ENCODE measurements around the gene CDC20. TPM values are rescaled to one million over a fixed set of nuclear protein-coding genes. Genes with fewer than 3 reads are reported as not detected.
A peak's percentile ranks its signal among the peaks of the same experiment; 100 is the strongest.

Gene CDC20
- total and polyA plus RNA-seq, 10 of the 15 experiments (the other 5 are each of a cell fraction or from before 2014, with no cell fraction given) = 36.3 to 347 (median 150) TPM

DNA sequence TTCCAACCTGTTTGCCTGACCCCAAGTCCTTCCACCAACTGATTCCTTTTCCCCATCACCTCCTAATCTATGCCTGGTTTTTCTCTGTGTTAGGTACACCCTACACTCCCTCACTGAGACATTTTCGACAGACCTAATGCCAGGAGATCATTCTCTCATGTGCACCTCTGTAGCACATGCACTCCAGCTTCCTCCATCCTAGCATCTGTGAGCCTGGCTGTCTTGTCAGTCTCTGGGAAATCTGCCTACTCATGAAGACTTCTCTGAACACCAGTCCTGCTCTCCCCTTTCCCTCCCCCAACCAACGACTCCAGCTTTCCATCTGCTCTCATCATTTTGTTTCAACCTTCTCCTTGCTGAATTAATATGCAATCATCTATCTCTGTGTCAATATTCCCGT, 29.8 kb downstream of the CDC20 start (continued):
- TF ChIP-seq, protein P1, sequence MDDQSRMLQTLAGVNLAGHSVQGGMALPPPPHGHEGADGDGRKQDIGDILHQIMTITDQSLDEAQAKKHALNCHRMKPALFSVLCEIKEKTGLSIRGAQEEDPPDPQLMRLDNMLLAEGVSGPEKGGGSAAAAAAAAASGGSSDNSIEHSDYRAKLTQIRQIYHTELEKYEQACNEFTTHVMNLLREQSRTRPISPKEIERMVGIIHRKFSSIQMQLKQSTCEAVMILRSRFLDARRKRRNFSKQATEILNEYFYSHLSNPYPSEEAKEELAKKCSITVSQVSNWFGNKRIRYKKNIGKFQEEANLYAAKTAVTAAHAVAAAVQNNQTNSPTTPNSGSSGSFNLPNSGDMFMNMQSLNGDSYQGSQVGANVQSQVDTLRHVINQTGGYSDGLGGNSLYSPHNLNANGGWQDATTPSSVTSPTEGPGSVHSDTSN (IDR thresholded peaks at IDR 0.05; ENCODE audit: insufficient replicate concordance, low read depth, low read length) = no peak
- TF ChIP-seq CHD4 (IDR thresholded peaks at IDR 0.05) = no peak
- no peak for TF ChIP-seq SREBF2 (IDR thresholded peaks at IDR 0.05; ENCODE audit: low read length)
- no peak for TF ChIP-seq POLR2A (IDR thresholded peaks at IDR 0.05; ENCODE audit: low read depth, low read length)

DNA sequence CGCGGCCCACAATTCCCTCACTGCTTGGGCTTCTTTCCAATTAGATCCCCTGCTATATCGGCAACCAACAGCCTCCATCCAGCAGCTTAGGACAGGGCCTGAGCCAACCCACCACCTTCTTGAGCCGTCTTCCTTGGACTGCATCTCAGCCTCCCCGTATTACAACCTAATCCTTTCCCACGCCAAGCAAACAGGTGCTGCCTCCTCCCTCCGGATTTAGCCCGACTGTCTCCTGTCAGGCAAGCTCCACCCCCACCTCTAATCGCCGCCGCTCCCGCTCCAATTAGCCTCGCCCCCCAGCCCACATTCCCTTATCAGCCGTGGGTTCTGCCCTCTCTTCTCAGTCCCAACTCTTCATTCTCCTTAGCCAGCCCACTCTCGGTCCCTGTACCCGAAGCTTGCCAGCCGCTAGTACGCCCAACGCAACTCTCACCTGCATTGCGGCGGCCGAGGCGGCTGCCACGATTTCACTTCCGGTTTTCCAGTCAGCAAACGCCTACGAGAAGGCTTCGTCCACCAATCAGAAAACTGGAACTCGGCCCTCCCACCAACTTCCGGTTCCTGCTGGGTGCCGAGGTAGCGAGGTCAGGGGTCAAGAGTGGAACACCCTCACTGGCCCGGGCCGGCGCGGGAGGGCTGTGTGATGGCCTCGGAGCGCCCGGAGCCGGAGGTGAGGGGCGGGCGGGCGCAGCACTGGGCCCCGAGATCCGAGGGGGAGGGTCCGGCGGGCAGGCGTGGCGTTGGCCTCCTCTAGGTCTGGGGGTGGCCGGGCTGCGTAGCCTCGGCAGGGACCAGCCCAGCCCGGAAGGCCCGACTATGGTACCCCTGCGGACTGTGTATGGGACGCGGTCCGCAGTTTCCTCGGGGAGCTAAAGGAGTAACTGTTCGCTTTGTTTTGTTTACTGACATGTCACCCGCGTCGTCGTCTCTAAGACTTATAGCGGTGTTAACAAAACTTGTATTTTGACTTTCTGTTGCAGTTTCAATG, 30.8 kb downstream of the CDC20 start, which contains the start of the genes MED8 and SZT2:
TSS of gene MED8 (minus strand) at position 475 of the 988 bp plus-strand sequence. CDS start at position 439, 36 bp downstream.
TSS of gene SZT2 (plus strand) at position 574 of the 988 bp plus-strand sequence. CDS start at position 644, 70 bp downstream.
- in situ Hi-C loops (cut with MboI) = no loop called here
- ChIA-PET SMC1A (ENCODE audit: uncharacterized antibody, unreplicated experiment) (interaction anchor here (0.5 to 3.3 kb wide), 14 partner anchors 10 to 631 kb away, joined by 3 to 14 read pairs (median 3); partner anchors contain the start of genes CDC20 and ELOVL1), RAD21 (ENCODE audit: unreplicated experiment) (interaction anchor here (0.6 to 3.4 kb wide), 11 partner anchors 11 to 163 kb away, joined by 3 to 19 read pairs (median 5); partner anchors contain the start of genes CDC20 and ELOVL1), CTCF (interaction anchor here (1.0 to 3.0 kb wide), 15 partner anchors 9 to 316 kb away, joined by 3 to 14 read pairs (median 4); partner anchors contain the start of genes CDC20 and ELOVL1), POLR2A (interaction anchor here (0.6 to 4.5 kb wide), 11 partner anchors 12 to 192 kb away, joined by 3 to 15 read pairs (median 4); partner anchors contain the start of genes CDC20 and ELOVL1)
- peak within 1 kb of the TSS; percentile 93 for H3K4me2 ChIP-seq (ENCODE audit: control insufficient read depth, insufficient read depth)
- DNase-seq (ENCODE audit: low read depth, low spot score) = peak; percentile 86
- H3K9me3 ChIP-seq (replicated peaks; ENCODE audit: control insufficient read depth, insufficient read depth, low read length) = no peaks in the 10 kb centered on the region
- H3K27ac ChIP-seq (ENCODE audit: control insufficient read depth, insufficient read depth) = peak within 1 kb of the TSS; percentile 82
- H2AFZ ChIP-seq (ENCODE audit: control insufficient read depth, low read depth, low read length) = peak within 1 kb of the TSS; percentile 96
- peaks cover 1 to 19% of the 10 kb centered on the region in 2 experiments for H3K36me3 ChIP-seq (ENCODE audit: control insufficient read depth in 2 of 2, insufficient read depth in 2 of 2, low read length in 1 of 2)
- peak within 1 kb of the TSS; percentile 78 for H3K9ac ChIP-seq (ENCODE audit: control insufficient read depth, insufficient read depth, low read length)
- TSS peak; percentile 77 for BruUV-seq (replicated peaks)
- intact Hi-C loops (cut with micrococcal nuclease; ENCODE audit: unreplicated experiment) = loop anchor here (2.0 kb wide), 1 partner anchor 21 kb away; the partner anchor contains the start of gene ELOVL1
- peak within 1 kb of the TSS; percentile 87 for H3K4me3 ChIP-seq
- peak; percentile 87 for FAIRE-seq
- H3K79me2 ChIP-seq (ENCODE audit: control insufficient read depth, insufficient read depth, low read length) = peaks cover 43% of the 10 kb centered on the region
- ATAC-seq = peak; percentile 97
- no peaks in the 10 kb centered on the region; the same call in 1 of the 2 replicates for H4K20me1 ChIP-seq (ENCODE audit: control insufficient read depth, insufficient read depth)
- 1% methylated on average over 65 of the region's 65 CpGs for WGBS (ENCODE audit: insufficient coverage, insufficient replicate concordance, low lambda C conversion rate, missing lambda C conversion rate)
- H3K4me1 ChIP-seq (ENCODE audit: control insufficient read depth, insufficient read depth, low read length) = peaks cover 18% of the 10 kb centered on the region
- no peaks in the 10 kb centered on the region for H3K27me3 ChIP-seq (replicated peaks in 1 of 2; ENCODE audit: control insufficient read depth in 2 of 2, insufficient read depth in 2 of 2, low read length in 1 of 2)
- TF ChIP-seq ATF7 (IDR thresholded peaks at IDR 0.05; ENCODE audit: low read depth) (peak; percentile 52; the same call in 1 of the 2 replicates), SIN3A (IDR thresholded peaks at IDR 0.05; ENCODE audit: low read depth, low read length) (peak; percentile 80; the same call in 1 of the 2 replicates), ASH2L (IDR thresholded peaks at IDR 0.05; ENCODE audit: borderline replicate concordance, low read depth) (peak; percentile 78; the same call in 1 of the 2 replicates), SREBF1 (IDR thresholded peaks at IDR 0.05; ENCODE audit: low read length) (peak; percentile 34; the same call in 1 of the 2 replicates), HDGF (IDR thresholded peaks at IDR 0.05) (peak; percentile 90), SMARCA5 (IDR thresholded peaks at IDR 0.05) (0 out of 2 replicates have a peak, but pooled peaks have one; percentile 8), BCL11A (IDR thresholded peaks at IDR 0.05; ENCODE audit: low read depth, low read length) (no peak), TBL1XR1 (IDR thresholded peaks at IDR 0.05; ENCODE audit: low read depth, low read length) (peak; percentile 79; the same call in 1 of the 2 replicates), RUNX3 (IDR thresholded peaks at IDR 0.05; ENCODE audit: low read length) (peak; percentile 51; the same call in 1 of the 2 replicates), NR2F1 (conservative IDR thresholded peaks at IDR 0.05) (peak; percentile 100), ZNF24 (IDR thresholded peaks at IDR 0.05) (no peak), SUZ12 (IDR thresholded peaks at IDR 0.05; ENCODE audit: unreplicated experiment) (no peak)
- TF ChIP-seq, protein P2, sequence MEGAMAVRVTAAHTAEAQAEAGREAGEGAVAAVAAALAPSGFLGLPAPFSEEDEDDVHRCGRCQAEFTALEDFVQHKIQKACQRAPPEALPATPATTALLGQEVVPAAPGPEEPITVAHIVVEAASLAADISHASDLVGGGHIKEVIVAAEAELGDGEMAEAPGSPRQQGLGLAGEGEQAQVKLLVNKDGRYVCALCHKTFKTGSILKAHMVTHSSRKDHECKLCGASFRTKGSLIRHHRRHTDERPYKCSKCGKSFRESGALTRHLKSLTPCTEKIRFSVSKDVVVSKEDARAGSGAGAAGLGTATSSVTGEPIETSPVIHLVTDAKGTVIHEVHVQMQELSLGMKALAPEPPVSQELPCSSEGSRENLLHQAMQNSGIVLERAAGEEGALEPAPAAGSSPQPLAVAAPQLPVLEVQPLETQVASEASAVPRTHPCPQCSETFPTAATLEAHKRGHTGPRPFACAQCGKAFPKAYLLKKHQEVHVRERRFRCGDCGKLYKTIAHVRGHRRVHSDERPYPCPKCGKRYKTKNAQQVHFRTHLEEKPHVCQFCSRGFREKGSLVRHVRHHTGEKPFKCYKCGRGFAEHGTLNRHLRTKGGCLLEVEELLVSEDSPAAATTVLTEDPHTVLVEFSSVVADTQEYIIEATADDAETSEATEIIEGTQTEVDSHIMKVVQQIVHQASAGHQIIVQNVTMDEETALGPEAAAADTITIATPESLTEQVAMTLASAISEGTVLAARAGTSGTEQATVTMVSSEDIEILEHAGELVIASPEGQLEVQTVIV (IDR thresholded peaks at IDR 0.05; ENCODE audit: borderline replicate concordance, partially characterized antibody) = peak; percentile 82
- TF ChIP-seq, protein P1 (IDR thresholded peaks at IDR 0.05; ENCODE audit: insufficient replicate concordance, low read depth, low read length) = peak; percentile 63

Data from GM12878 (cell line).